GM04503 (cell line): ENCODE results near the gene CCM2.

Experiments
- DNase-seq: peaks from one replicate; pipeline ENCODE4 v3.0.0-alpha.2; 2012; ENCODE audit warnings: low read depth

CCM2 gene

GRCh38 chr7:45000093-45001032, at the start of gene CCM2:
CCM2 (plus strand) TSS chr7:45000201; CDS start chr7:45000334, 133 bp downstream.
- DNase-seq: no peak

GRCh38 chr7:44953156-44953555, 46.8 kb upstream of the CCM2 start:
- no peak for DNase-seq

GRCh38 chr7:44955733-44956132, 44.3 kb upstream of the CCM2 start:
- no peak for DNase-seq

GRCh38 chr7:44956157-44956766, 43.7 kb upstream of the CCM2 start:
- DNase-seq: no peak

GRCh38 chr7:44958645-44959344, 41.2 kb upstream of the CCM2 start:
- DNase-seq: no peak

- DNase-seq: no peak
Measured at GRCh38 chr7:44959433-44959951, 40.5 kb upstream of the CCM2 start.

- DNase-seq: no peak
Measured at GRCh38 chr7:44960011-44960580, 39.9 kb upstream of the CCM2 start.

- no peak for DNase-seq
Measured at GRCh38 chr7:44961844-44962482, 38.0 kb upstream of the CCM2 start.

- no peak for DNase-seq
Measured at GRCh38 chr7:44962483-44963251, 37.3 kb upstream of the CCM2 start.

- no peak for DNase-seq
Measured at GRCh38 chr7:44963364-44964290, 36.4 kb upstream of the CCM2 start.

GRCh38 chr7:44964384-44964830, 35.6 kb upstream of the CCM2 start:
- DNase-seq: no peak

GRCh38 chr7:44964831-44965440, 35.1 kb upstream of the CCM2 start:
- no peak for DNase-seq

- DNase-seq: no peak
Measured at GRCh38 chr7:44965441-44965903, 34.5 kb upstream of the CCM2 start.

GRCh38 chr7:44965937-44966730, 33.9 kb upstream of the CCM2 start:
- no peak for DNase-seq

GRCh38 chr7:44966731-44967538, 33.1 kb upstream of the CCM2 start:
- DNase-seq: no peak

GRCh38 chr7:44967571-44968446, 32.2 kb upstream of the CCM2 start:
- DNase-seq: no peak
